Activated CD4-positive, CD25-positive, alpha-beta regulatory T cell (primary cell): ENCODE results near the gene SYT17.

Experiments used
- DNase-seq, 4 experiments: peaks; one replicate each; lab custom pipeline; 2025; lab: John Stamatoyannopoulos, UW

Gene SYT17

DNA sequence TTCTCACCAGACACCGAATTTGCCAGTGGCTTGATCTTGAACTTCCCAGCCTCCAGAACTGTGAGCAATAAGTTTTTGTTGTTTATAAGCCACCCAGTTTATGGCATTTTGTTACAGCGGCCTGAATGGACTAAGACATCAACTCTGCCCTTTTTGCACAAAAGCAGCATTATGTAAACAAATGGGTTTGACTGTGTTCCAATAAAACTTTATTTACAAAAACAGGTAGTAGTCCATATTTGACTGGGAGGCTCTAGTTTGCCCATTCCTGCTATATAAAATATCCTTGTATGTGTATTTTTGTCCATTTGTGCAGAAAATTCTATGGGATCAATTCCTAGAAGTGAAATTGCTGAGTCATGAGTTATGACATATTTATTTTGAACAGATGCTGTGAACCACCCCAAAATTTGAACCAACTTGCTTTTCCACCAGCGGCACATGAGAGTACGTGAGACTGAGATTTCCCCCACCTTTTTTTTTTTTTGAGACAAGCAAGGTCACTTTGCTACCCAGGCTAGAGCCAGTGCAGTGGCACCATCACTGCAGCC is 96.2 kb downstream of the SYT17 start:
- DNase-seq: no peak

DNA sequence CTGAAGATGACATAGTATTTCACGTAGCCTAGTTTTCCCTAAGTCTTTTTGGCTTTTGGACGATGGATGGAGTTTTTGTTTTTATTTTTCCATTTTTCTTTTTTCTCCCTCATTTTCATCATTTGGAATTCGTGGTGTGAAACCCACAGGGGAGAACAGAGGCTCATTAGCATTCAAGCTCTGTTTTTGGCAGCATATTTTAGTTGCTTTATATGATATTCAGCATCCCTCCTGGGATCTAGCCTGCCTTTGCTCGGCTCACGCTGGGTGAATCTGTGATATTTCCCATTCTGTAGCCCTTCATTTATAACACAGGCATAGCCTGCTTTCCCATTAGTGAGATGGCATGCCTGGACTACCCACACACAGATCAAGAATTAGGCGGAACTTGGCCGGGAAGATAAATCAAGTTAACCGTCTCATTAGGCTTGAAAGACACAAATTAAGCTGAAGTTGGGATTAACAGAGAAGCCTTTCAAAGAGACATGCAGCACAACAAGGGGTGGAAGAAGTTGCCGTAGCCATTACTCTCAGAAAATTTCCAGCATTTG is 97.4 kb downstream of the SYT17 start:
- DNase-seq: no peak

- DNase-seq: no peak
These were observed 98.7 kb downstream of the SYT17 start for GRCh38 chr16:19266774-19267173.

DNA sequence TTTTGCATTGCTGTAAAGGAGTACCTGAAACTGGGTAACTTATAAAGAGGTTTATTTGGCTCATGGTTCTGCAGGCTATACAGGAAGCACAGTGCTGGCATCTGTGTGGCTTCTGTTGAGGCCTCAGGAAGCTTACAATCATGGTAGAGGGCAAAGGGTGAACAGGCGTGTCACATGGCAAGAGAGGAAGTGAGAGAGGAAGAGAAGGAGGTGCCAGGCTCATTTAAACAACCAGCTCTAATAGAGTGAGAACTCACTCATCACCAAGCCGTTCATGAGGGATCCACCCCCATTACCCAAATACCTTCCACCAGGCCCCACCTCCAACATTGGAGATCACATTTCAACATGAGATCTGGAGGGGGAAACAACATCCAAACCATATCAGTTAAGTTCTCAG is 101.1 kb downstream of the SYT17 start:
- DNase-seq: no peak

- no peak for DNase-seq
These were observed 106.2 kb downstream of the SYT17 start for GRCh38 chr16:19274165-19274797.

- DNase-seq: no peak
These were observed 110.4 kb downstream of the SYT17 start for GRCh38 chr16:19278403-19278802.

DNA sequence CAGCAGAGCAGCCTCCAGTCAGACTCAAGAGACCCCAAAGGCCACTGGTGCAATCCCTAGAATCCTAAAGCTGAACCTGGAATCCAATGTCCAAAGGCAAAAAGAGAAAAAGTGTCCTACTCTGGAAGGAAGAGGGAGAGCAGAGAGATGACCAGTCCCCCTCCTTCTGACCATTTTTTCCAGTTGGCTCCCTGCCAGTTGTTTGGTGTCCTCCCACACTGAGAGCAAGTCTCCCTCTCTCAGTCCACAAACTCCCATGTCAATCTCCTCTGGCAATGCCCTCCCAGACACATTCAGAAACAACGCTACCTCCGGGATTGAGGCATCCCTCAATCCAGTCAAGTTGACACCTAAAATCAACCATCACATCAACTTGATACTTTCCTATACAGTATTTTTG is 113.2 kb downstream of the SYT17 start:
- DNase-seq: no peak

GRCh38 chr16:19282101-19282500 is 114.1 kb downstream of the SYT17 start:
- no peak for DNase-seq

DNA sequence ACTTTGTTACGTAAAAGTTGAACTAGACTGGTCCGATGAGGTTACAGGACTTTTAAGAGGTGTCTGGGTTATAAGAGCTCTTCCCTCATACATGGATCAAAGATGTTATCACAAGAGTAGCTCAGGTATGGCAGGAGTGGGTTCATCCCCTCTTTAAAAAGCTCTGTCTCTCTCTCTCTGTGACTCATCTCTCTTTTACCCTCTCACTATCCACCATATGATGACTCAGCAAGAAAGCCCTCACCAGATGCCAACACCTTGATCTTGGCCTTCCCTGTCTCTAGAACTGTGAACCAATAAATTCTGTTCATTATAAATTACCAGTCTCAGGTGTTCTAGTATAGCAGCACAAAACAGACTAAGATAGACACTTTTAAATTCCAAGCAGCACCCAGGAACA is 115.6 kb downstream of the SYT17 start:
- DNase-seq: no peak

DNA sequence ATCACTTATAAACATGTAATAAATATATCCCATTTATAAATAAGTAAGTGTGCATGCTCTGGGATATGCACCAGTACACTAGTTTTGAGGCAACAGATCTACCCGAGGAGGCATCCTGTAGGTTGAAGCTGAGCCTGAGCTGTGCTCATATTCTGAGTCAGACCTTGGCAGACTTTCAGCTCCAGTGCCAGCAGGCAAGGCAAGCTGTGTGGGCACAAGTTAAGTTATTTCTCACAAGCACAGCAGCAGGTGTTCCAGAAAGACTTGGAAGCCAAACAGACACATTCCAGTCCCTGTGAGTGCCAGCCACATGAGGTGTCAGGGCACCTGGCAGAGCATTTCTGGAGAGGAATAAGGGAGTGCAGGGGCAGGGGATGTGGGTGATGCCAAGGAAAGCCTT is 116.2 kb downstream of the SYT17 start:
- DNase-seq: no peak

- no peak for DNase-seq
These were observed 117.4 kb downstream of the SYT17 start, which contains the start of gene CLEC19A for GRCh38 chr16:19285431-19285830. CLEC19A (plus strand) TSS chr16:19285731; CDS start chr16:19285852, 121 bp downstream.

DNA sequence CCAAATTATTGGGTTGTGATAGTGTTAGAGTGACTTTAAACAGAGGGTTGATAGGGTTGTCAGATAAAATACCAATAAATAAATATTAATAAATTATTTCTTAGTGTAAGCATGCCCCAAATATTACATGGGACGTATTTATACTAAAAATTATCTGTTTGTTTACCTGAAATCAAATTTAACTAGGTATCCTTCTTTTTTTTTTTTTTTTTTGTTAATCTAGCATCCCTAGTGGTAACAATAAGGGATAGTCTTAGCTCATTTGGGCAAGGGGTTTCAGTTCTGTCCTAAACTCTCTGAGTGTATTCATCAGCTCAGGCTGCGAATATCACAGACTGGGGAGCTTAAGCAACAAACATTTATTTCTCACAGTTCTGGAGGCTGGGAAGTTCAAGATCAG is 118.8 kb downstream of the SYT17 start:
- DNase-seq: no peak

DNA sequence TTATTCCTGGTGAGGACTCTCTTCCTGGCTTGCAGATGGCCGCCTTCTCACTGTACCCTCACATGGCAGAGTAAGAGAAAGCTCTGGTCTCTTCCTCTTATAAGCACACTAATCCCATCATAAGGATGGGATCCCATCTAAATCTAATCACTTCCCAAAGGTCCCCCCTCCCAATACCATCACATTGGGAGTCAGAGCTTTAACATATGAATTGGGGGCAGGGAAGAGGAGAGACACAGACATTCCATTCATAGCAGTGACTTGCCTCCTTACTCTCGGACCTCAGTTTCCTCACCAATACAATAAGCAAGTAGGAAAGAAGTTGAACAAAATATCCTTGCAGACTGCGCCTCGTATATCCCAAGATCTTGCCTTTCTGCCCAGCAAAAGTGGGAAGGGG is 119.2 kb downstream of the SYT17 start:
- DNase-seq: no peak

DNA sequence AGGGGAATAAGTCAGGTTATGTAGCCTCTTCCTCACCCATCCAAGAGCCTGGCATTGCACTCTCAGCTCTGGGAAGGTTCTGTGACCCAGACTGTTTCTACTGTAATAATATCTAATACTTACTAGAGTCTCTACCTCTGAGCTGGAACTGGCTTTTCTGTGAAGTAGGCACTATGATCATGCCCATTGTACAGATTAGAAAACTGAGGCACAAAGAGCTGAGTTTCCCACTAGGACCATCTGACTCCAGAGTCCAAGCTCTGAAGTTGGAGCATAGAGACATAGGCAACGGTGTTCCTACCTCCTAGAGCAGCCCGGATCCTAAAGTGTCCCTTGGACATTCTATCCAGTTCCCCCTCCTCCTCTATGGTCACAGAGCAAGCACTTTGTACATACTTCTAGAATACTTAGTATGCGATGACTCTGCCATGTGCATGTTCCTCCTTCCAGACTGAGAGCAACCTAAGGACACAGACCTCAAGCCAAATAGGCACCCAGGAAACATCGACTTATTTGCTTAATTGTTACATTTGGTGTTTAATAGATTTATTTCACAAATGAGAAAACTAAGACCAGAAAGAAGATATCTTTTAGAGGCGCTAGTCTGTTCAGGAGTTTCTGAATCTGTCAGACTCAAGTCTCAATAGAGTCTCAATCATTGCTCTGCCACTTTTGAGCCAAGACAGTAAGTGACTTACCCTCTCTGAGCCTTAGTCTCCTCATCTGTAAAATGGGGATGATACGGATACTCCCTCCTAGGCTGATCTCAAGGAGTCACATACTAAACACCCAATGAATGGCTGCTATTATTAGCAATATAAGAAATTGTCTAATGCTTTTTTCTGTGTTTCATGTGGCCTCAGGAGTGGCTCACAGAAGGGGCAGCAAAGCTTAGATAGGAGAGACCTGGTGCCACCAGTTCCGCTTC is 121.1 kb downstream of the SYT17 start:
- no peak for DNase-seq

- DNase-seq: no peak
These were observed 121.9 kb downstream of the SYT17 start for GRCh38 chr16:19289811-19290485.

- DNase-seq: no peak
These were observed 122.8 kb downstream of the SYT17 start for GRCh38 chr16:19290860-19291259.

GRCh38 chr16:19291475-19291874 is 123.4 kb downstream of the SYT17 start:
- DNase-seq: no peak

DNA sequence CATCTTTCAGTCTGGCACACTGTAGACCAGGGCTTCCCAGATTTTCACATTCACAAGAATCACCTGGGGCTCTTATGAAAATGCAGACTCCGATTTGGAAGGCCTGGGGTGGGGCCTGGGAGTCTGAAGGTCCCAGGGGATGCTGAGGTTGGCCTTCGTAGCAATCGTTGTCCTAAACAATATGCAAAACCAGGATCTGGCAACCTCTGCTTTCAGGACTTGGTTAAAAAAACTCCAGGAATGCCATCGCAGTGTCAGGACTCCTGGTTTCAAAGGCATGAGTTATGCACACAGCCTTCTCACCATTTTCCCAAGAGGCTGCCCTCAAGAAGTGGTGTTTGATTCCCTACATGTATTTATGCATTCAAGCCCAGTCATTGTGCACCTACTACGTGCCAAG is 124.1 kb downstream of the SYT17 start:
- DNase-seq: no peak

DNA sequence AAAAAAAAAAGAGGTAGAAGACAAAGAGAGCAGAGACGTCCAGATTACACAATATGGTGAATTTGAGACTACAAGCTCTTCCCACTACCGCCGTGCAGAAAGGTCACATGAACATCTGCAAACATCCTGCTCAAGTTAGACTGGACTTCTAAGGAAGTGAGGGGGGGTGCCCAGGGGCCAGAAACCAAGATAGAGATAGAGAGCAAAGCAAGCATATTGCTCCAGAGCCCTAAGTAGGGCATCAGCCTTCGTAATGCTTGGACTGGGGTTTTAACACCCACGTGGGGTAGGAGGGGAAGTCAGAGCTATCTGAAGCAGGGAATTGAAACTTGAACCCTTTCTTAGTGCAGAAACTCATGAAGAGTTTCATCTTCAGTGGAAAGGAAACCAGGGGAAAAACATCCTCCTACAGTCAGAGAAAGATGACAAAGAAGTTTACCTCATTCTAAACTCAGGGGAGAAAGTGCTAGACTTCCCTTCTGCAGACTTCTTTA is 126.2 kb downstream of the SYT17 start:
- DNase-seq: no peak

GRCh38 chr16:19295393-19295792 is 127.4 kb downstream of the SYT17 start:
- DNase-seq: no peak

DNA sequence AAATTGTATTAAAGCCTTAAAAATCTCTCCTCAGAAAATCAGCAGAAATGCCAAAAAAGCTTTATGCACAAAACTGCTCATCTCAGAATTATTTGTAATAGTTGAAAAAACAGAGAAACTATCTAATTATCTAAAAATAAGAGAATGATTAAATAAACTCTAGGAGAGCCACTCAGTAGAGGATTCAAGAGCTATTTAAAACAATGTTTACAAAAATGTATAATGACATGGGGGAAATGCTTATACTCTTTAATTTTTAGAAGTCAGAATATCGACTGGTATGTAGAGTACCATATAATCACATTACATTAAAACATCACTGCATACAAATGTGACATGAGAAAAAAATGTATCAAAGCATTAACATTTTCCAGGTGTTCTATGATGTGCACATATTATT is 129.4 kb downstream of the SYT17 start:
- DNase-seq: no peak

DNA sequence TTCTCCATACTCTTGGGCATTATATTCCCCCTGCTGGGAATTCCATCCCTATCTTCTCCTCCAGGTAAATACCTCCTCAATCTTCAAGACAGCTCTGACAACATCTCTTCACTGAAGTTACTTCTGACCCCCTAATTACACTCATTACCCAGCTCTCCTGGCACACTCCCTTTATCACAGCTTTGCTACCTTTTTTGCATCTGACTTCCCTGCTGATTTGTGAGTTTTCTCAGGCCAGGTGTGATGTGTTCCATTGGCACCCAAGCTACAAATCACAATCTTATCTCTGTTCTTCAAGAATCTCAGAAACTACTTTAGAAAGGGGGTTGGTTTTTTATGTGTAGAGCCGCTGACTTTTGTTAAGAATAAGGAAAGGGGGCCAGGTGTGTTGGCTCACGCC is 131.5 kb downstream of the SYT17 start:
- DNase-seq: no peak
